ENCODE results near the gene WDR73. TPM values are rescaled to one million over a fixed set of nuclear protein-coding genes. Genes with fewer than 3 reads are reported as not detected.
A peak's percentile ranks its signal among the peaks of the same experiment; 100 is the strongest.

The WDR73 gene
- total and polyA plus RNA-seq, 5 donors from 2014 or later, result 12.9 to 19.6 (median 19.2) TPM

- H3K4me3 Mint-ChIP-seq, result peak within 1 kb of the TSS; percentile 94 to 98 (median 96)
- no peaks in the 10 kb centered on the region for H3K27me3 Mint-ChIP-seq
- ATAC-seq (ENCODE audit: low read depth in 2 of 2), result peak; percentile 97
- H3K27me3 ChIP-seq (ENCODE audit: control insufficient read depth, insufficient read depth, low read length), result no peaks in the 10 kb centered on the region
- H3K9me3 ChIP-seq (ENCODE audit: control insufficient read depth in 2 of 2, low read length in 2 of 2), result no peaks in the 10 kb centered on the region
- H3K36me3 ChIP-seq (ENCODE audit: control insufficient read depth, insufficient read depth, low read length), result peaks cover 2% of the 10 kb centered on the region
- peak; percentile 92 to 94 (median 93) for DNase-seq
- peaks cover 61% of the 10 kb centered on the region for H3K4me1 ChIP-seq (ENCODE audit: control insufficient read depth, insufficient read depth, low read length, poor library complexity, severe bottlenecking)
- H3K27ac ChIP-seq (ENCODE audit: insufficient read depth, low read length, poor library complexity, severe bottlenecking), result peak within 1 kb of the TSS; percentile 61
- H3K4me3 ChIP-seq (ENCODE audit: low read depth, low read length), result peak within 1 kb of the TSS; percentile 93
- no peaks in the 10 kb centered on the region for H3K9me3 Mint-ChIP-seq
- H3K36me3 Mint-ChIP-seq, result peaks cover 18% of the 10 kb centered on the region
- peaks cover 14 to 88% (median 54%) of the 10 kb centered on the region in 4 donors for H3K4me1 Mint-ChIP-seq
- peak within 1 kb of the TSS; percentile 91 to 97 (median 93) for H3K27ac Mint-ChIP-seq
These were observed 53.2 kb downstream of the WDR73 start, which contains the start of gene ZSCAN2 for GRCh38 chr15:84600687-84601554. Gene ZSCAN2, plus strand, starts transcription at chr15:84601009. Its CDS starts 2,919 bp downstream, at chr15:84603928.

GRCh38 chr15:84600331-84600686, 53.8 kb downstream of the WDR73 start:
- Mint-ChIP-seq H3K27me3 (no peaks in the 10 kb centered on the region), H3K4me1 (peaks cover 14 to 82% (median 48%) of the 10 kb centered on the region in 4 donors), H3K36me3 (peaks cover 13% of the 10 kb centered on the region), H3K27ac (peak overlapping the region; percentile 91 to 97 (median 93)), H3K9me3 (no peaks in the 10 kb centered on the region), H3K4me3 (peak overlapping the region; percentile 94 to 98 (median 96))
- Histone ChIP-seq H3K36me3 (ENCODE audit: control insufficient read depth, insufficient read depth, low read length) (peaks cover 2% of the 10 kb centered on the region), H3K4me3 (ENCODE audit: low read depth, low read length) (peak overlapping the region; percentile 93), H3K9me3 (ENCODE audit: control insufficient read depth in 2 of 2, low read length in 2 of 2) (no peaks in the 10 kb centered on the region), H3K4me1 (ENCODE audit: control insufficient read depth, insufficient read depth, low read length, poor library complexity, severe bottlenecking) (peaks cover 55% of the 10 kb centered on the region), H3K27me3 (ENCODE audit: control insufficient read depth, insufficient read depth, low read length) (no peaks in the 10 kb centered on the region), H3K27ac (ENCODE audit: insufficient read depth, low read length, poor library complexity, severe bottlenecking) (peak overlapping the region; percentile 9)
- DNase-seq (peak in 2 of 3 donors; percentile 61 to 64), ATAC-seq (ENCODE audit: low read depth in 2 of 2) (peak in 1 of 2 donors; percentile 8)

GRCh38 chr15:84599906-84600305, 54.2 kb downstream of the WDR73 start:
- Histone ChIP-seq H3K27ac (ENCODE audit: insufficient read depth, low read length, poor library complexity, severe bottlenecking) (peak overlapping the region; percentile 9), H3K9me3 (ENCODE audit: control insufficient read depth in 2 of 2, low read length in 2 of 2) (no peaks in the 10 kb centered on the region), H3K4me1 (ENCODE audit: control insufficient read depth, insufficient read depth, low read length, poor library complexity, severe bottlenecking) (peaks cover 51% of the 10 kb centered on the region), H3K27me3 (ENCODE audit: control insufficient read depth, insufficient read depth, low read length) (no peaks in the 10 kb centered on the region), H3K36me3 (ENCODE audit: control insufficient read depth, insufficient read depth, low read length) (no peaks in the 10 kb centered on the region), H3K4me3 (ENCODE audit: low read depth, low read length) (no peak overlapping the region)
- H3K36me3 Mint-ChIP-seq, result peaks cover 9% of the 10 kb centered on the region
- H3K4me3 Mint-ChIP-seq, result peak overlapping the region; percentile 32 to 98 (median 96)
- H3K27ac Mint-ChIP-seq, result peak overlapping the region; percentile 58 to 93 (median 91)
- ATAC-seq (ENCODE audit: low read depth in 2 of 2) (no peak), DNase-seq (no peak)
- H3K9me3 Mint-ChIP-seq, result no peaks in the 10 kb centered on the region
- peaks cover 14 to 78% (median 44%) of the 10 kb centered on the region in 4 donors for H3K4me1 Mint-ChIP-seq
- H3K27me3 Mint-ChIP-seq, result no peaks in the 10 kb centered on the region

GRCh38 chr15:84598993-84599392, 55.1 kb downstream of the WDR73 start:
- no peaks in the 10 kb centered on the region for H3K9me3 ChIP-seq (ENCODE audit: control insufficient read depth in 2 of 2, low read length in 2 of 2)
- H3K27me3 Mint-ChIP-seq, result no peaks in the 10 kb centered on the region
- peak in 2 of 3 donors; percentile 9 to 38 for DNase-seq
- H3K27ac Mint-ChIP-seq, result peak overlapping the region; percentile 85 to 98 (median 92)
- H3K4me1 ChIP-seq (ENCODE audit: control insufficient read depth, insufficient read depth, low read length, poor library complexity, severe bottlenecking), result peaks cover 44% of the 10 kb centered on the region
- peaks cover 14 to 73% (median 40%) of the 10 kb centered on the region in 4 donors for H3K4me1 Mint-ChIP-seq
- H3K4me3 ChIP-seq (ENCODE audit: low read depth, low read length), result peak overlapping the region; percentile 66
- H3K4me3 Mint-ChIP-seq, result peak overlapping the region; percentile 72 to 97 (median 80)
- peaks cover 4% of the 10 kb centered on the region for H3K36me3 Mint-ChIP-seq
- no peaks in the 10 kb centered on the region for H3K36me3 ChIP-seq (ENCODE audit: control insufficient read depth, insufficient read depth, low read length)
- no peaks in the 10 kb centered on the region for H3K27me3 ChIP-seq (ENCODE audit: control insufficient read depth, insufficient read depth, low read length)
- H3K27ac ChIP-seq (ENCODE audit: insufficient read depth, low read length, poor library complexity, severe bottlenecking), result peak overlapping the region; percentile 80
- H3K9me3 Mint-ChIP-seq, result peaks cover 0 to 2% (median 0%) of the 10 kb centered on the region in 7 donors
- no peak for ATAC-seq (ENCODE audit: low read depth in 2 of 2)

- peak overlapping the region; percentile 66 for H3K4me3 ChIP-seq (ENCODE audit: low read depth, low read length)
- Mint-ChIP-seq H3K27ac (peak overlapping the region; percentile 85 to 98 (median 92)), H3K4me1 (peaks cover 14 to 67% (median 36%) of the 10 kb centered on the region in 4 donors), H3K27me3 (no peaks in the 10 kb centered on the region), H3K9me3 (peaks cover 0 to 2% (median 0%) of the 10 kb centered on the region in 7 donors), H3K36me3 (no peaks in the 10 kb centered on the region), H3K4me3 (peak overlapping the region; percentile 70 to 97 (median 78))
- DNase-seq (peak; percentile 23 to 89 (median 74)), ATAC-seq (ENCODE audit: low read depth in 2 of 2) (peak; percentile 67 to 68)
- H3K36me3 ChIP-seq (ENCODE audit: control insufficient read depth, insufficient read depth, low read length), result no peaks in the 10 kb centered on the region
- peak overlapping the region; percentile 80 for H3K27ac ChIP-seq (ENCODE audit: insufficient read depth, low read length, poor library complexity, severe bottlenecking)
- H3K27me3 ChIP-seq (ENCODE audit: control insufficient read depth, insufficient read depth, low read length), result no peaks in the 10 kb centered on the region
- H3K9me3 ChIP-seq (ENCODE audit: control insufficient read depth in 2 of 2, low read length in 2 of 2), result no peaks in the 10 kb centered on the region
- H3K4me1 ChIP-seq (ENCODE audit: control insufficient read depth, insufficient read depth, low read length, poor library complexity, severe bottlenecking), result peaks cover 41% of the 10 kb centered on the region
These were observed 55.8 kb downstream of the WDR73 start for GRCh38 chr15:84598250-84598649.

- H3K4me1 Mint-ChIP-seq, result peaks cover 10 to 58% (median 31%) of the 10 kb centered on the region in 4 donors
- peak overlapping the region in 1 of 4 donors; percentile 72 for H3K4me3 Mint-ChIP-seq
- H3K36me3 Mint-ChIP-seq, result no peaks in the 10 kb centered on the region
- H3K27me3 Mint-ChIP-seq, result peaks cover 5% of the 10 kb centered on the region
- Histone ChIP-seq H3K9me3 (ENCODE audit: control insufficient read depth in 2 of 2, low read length in 2 of 2) (no peaks in the 10 kb centered on the region), H3K4me1 (ENCODE audit: control insufficient read depth, insufficient read depth, low read length, poor library complexity, severe bottlenecking) (peaks cover 40% of the 10 kb centered on the region), H3K4me3 (ENCODE audit: low read depth, low read length) (no peak overlapping the region), H3K27ac (ENCODE audit: insufficient read depth, low read length, poor library complexity, severe bottlenecking) (no peak overlapping the region), H3K27me3 (ENCODE audit: control insufficient read depth, insufficient read depth, low read length) (no peaks in the 10 kb centered on the region), H3K36me3 (ENCODE audit: control insufficient read depth, insufficient read depth, low read length) (no peaks in the 10 kb centered on the region)
- DNase-seq (no peak), ATAC-seq (ENCODE audit: low read depth in 2 of 2) (no peak)
- H3K27ac Mint-ChIP-seq, result peak overlapping the region in 2 of 3 donors; percentile 92 to 98
- H3K9me3 Mint-ChIP-seq, result peaks cover 0 to 2% (median 0%) of the 10 kb centered on the region in 7 donors
These were observed 56.8 kb downstream of the WDR73 start for GRCh38 chr15:84597296-84597695.

GRCh38 chr15:84595660-84596059, 58.4 kb downstream of the WDR73 start:
- Histone ChIP-seq H3K9me3 (ENCODE audit: control insufficient read depth in 2 of 2, low read length in 2 of 2) (no peaks in the 10 kb centered on the region), H3K4me1 (ENCODE audit: control insufficient read depth, insufficient read depth, low read length, poor library complexity, severe bottlenecking) (peaks cover 28% of the 10 kb centered on the region), H3K27me3 (ENCODE audit: control insufficient read depth, insufficient read depth, low read length) (no peaks in the 10 kb centered on the region), H3K4me3 (ENCODE audit: low read depth, low read length) (no peak overlapping the region), H3K27ac (ENCODE audit: insufficient read depth, low read length, poor library complexity, severe bottlenecking) (no peak overlapping the region), H3K36me3 (ENCODE audit: control insufficient read depth, insufficient read depth, low read length) (no peaks in the 10 kb centered on the region)
- Mint-ChIP-seq H3K27ac (peak overlapping the region in 1 of 3 donors; percentile 77), H3K4me3 (no peak overlapping the region), H3K9me3 (peaks cover 0 to 2% (median 0%) of the 10 kb centered on the region in 7 donors), H3K4me1 (peaks cover 10 to 44% (median 30%) of the 10 kb centered on the region in 4 donors), H3K27me3 (peaks cover 9% of the 10 kb centered on the region), H3K36me3 (no peaks in the 10 kb centered on the region)
- no peak for DNase-seq
- no peak for ATAC-seq (ENCODE audit: low read depth in 2 of 2)
